Epithelial cell of proximal tubule (primary cell): ENCODE measurements around the gene ADTRP. TPM values are rescaled to one million over a fixed set of nuclear protein-coding genes. Genes with fewer than 3 reads are reported as not detected.
A peak's percentile ranks its signal among the peaks of the same experiment; 100 is the strongest.

Experiments used
- DNase-seq: peaks from one replicate; pipeline ENCODE4 v3.0.0-alpha.2; 2011; ENCODE audit warnings: low read depth
- H3K4me3 ChIP-seq: 2 replicates; pipeline ENCODE4 v1.5.1; 2011; ENCODE audit warnings: low read depth, mild to moderate bottlenecking, low read length
- CTCF ChIP-seq: conservative IDR thresholded peaks from 2 replicates; pipeline ENCODE4 v1.5.1; 2012; ENCODE audit warnings: low read depth, mild to moderate bottlenecking, low read length
- total RNA-seq: library from RNA; depleted of rRNA; stranded (reverse); fragments of >200 nt; gene quantifications from 2 replicates; pipeline ENCODE4 v1.2.3, GENCODE V29; 2015

ADTRP gene
- total RNA-seq, 1 donor from 2014 or later, result 0.12 TPM

- TF ChIP-seq CTCF, result no peak
- no peak for DNase-seq
- H3K4me3 ChIP-seq, result no peak overlapping the region
Observed at GRCh38 chr6:11750682-11751081, 27.9 kb downstream of the ADTRP start.

GRCh38 chr6:11748591-11749210 is 29.9 kb downstream of the ADTRP start:
- DNase-seq, result no peak
- TF ChIP-seq CTCF, result no peak
- H3K4me3 ChIP-seq, result no peak overlapping the region

GRCh38 chr6:11747021-11747420 is 31.6 kb downstream of the ADTRP start:
- no peak overlapping the region for H3K4me3 ChIP-seq
- no peak for TF ChIP-seq CTCF
- no peak for DNase-seq

- DNase-seq, result peak; percentile 95
- TF ChIP-seq CTCF, result no peak
- no peak overlapping the region for H3K4me3 ChIP-seq
Observed at GRCh38 chr6:11744753-11745152, 33.9 kb downstream of the ADTRP start.

GRCh38 chr6:11744101-11744500 is 34.5 kb downstream of the ADTRP start:
- TF ChIP-seq CTCF, result no peak
- no peak overlapping the region for H3K4me3 ChIP-seq
- DNase-seq, result no peak

- no peak for DNase-seq
- H3K4me3 ChIP-seq, result no peak overlapping the region
- TF ChIP-seq CTCF, result no peak
Observed at GRCh38 chr6:11740875-11741274, 37.7 kb downstream of the ADTRP start.

- TF ChIP-seq CTCF, result no peak
- no peak overlapping the region for H3K4me3 ChIP-seq
- no peak for DNase-seq
Observed at GRCh38 chr6:11738661-11739375, 39.8 kb downstream of the ADTRP start.
